ENCODE results near the gene C11orf42.

The C11orf42 gene

DNA sequence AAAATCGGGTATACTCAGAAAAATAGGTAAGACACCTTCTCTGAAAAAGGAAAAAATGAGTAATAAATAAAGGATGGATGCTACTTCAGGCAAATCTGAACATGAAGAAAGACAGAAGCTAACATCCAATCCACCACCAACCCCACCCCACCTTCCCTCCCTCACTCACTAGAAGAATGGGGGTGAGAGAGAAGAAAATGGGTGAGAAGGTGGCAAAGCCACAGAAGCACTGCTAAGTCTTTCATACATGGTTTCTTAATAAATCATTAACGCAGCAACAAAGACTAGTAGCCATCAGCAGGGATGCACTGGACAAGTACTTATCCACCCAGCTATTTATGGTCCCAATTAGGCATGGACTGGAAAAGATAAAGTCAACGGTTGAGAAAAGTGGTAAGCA is 23.2 kb downstream of the C11orf42 start:
- H3K27ac ChIP-seq = no peak overlapping the region
- DNase-seq (ENCODE audit: low spot score) = no peak
- ChIA-PET POLR2A (ENCODE audit: low non-redundant PET) (no interaction called here), CTCF (no interaction called here)
- no peak for TF ChIP-seq CTCF (conservative IDR thresholded peaks at IDR 0.05; ENCODE audit: low read depth)

GRCh38 chr11:6229911-6230310 is 24.6 kb downstream of the C11orf42 start:
- CTCF ChIA-PET = interaction anchor here (0.6 kb wide), 1 partner anchor 60 kb away, joined by 5 read pairs; no protein-coding TSS in a partner anchor
- no peak for DNase-seq (ENCODE audit: low spot score)
- no peak overlapping the region for H3K27ac ChIP-seq
- TF ChIP-seq CTCF (conservative IDR thresholded peaks at IDR 0.05; ENCODE audit: low read depth) = no peak
- POLR2A ChIA-PET (ENCODE audit: low non-redundant PET) = no interaction called here

- no peak for DNase-seq (ENCODE audit: low spot score)
- TF ChIP-seq CTCF (conservative IDR thresholded peaks at IDR 0.05; ENCODE audit: low read depth) = no peak
- POLR2A ChIA-PET (ENCODE audit: low non-redundant PET) = no interaction called here
- CTCF ChIA-PET = interaction anchor here (0.5 kb wide), 1 partner anchor 139 kb away, joined by 3 read pairs; no protein-coding TSS in a partner anchor
- H3K27ac ChIP-seq = no peak overlapping the region
These were observed 27.5 kb downstream of the C11orf42 start for GRCh38 chr11:6232899-6233298.

DNA sequence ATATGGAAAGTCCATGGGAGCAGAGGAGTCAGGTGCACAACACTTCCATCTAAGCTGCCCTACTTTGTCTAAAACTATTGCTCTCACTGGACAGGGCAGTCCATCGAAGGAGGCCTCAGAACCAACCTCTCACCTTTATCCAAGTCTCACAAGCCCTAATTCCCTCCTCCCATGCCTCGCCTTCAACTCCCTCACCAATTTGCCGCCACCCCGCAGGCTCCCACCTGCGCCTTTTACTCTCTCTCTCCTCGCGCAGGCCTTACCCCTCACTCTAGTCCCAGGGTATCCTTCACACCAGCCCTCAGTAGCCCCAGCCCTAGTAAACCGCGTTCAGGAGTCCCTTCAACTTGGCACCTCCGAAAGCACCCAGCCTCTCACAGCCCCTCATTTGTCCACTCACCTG is 28.6 kb downstream of the C11orf42 start:
- DNase-seq (ENCODE audit: low spot score) = peak; percentile 12
- peak overlapping the region; percentile 83 for H3K27ac ChIP-seq
- CTCF ChIA-PET = interaction anchor here (1.5 kb wide), 1 partner anchor 119 kb away, joined by 9 read pairs; no protein-coding TSS in a partner anchor

GRCh38 chr11:6234387-6235107 is 29.2 kb downstream of the C11orf42 start, which contains the start of gene FHIP1B:
Gene FHIP1B, minus strand, starts transcription at chr11:6234636. Its CDS starts 10,120 bp downstream, at chr11:6224516.
- peak within 1 kb of the TSS; percentile 83 for H3K27ac ChIP-seq
- POLR2A ChIA-PET (ENCODE audit: low non-redundant PET) = interaction anchor here (0.5 kb wide), 1 partner anchor 33 kb away, joined by 3 read pairs; no protein-coding TSS in a partner anchor
- peak; percentile 96 for DNase-seq (ENCODE audit: low spot score)
- no peak for TF ChIP-seq CTCF (conservative IDR thresholded peaks at IDR 0.05; ENCODE audit: low read depth)
- CTCF ChIA-PET = interaction anchor here (1.5 kb wide), 1 partner anchor 119 kb away, joined by 9 read pairs; no protein-coding TSS in a partner anchor

More for the DNA sequence above, 28.6 kb downstream of the C11orf42 start:
- POLR2A ChIA-PET (ENCODE audit: low non-redundant PET) = interaction anchor here (0.5 kb wide), 1 partner anchor 33 kb away, joined by 3 read pairs; no protein-coding TSS in a partner anchor
- no peak for TF ChIP-seq CTCF (conservative IDR thresholded peaks at IDR 0.05; ENCODE audit: low read depth)

DNA sequence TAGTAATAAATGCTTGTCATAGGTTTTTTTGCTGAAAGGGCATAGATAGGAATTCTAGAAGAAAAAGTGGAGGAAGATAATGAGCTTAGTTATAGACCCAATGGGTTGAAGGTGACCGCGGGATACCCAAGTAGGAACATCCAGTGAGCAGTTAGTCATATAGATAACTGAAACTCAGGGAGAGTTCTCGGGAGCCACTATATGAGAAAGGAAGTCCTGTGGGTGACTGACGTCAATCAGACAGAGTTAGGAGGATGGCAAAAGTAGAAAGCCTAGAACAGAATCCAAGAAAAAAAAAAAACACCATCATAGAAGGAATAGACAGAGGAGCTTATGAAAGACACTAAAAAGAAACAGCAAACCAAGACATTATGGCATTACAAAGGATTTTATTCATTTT is 31.9 kb downstream of the C11orf42 start:
- POLR2A ChIA-PET (ENCODE audit: low non-redundant PET) = no interaction called here
- DNase-seq (ENCODE audit: low spot score) = no peak
- CTCF ChIA-PET = interaction anchor here (0.7 to 1.3 kb wide), 2 partner anchors 13 to 62 kb away, joined by 3 read pairs; no protein-coding TSS in a partner anchor
- H3K27ac ChIP-seq = no peak overlapping the region
- TF ChIP-seq CTCF (conservative IDR thresholded peaks at IDR 0.05; ENCODE audit: low read depth) = no peak
